ENCODE results near the gene HPS1.

- no peak for TF ChIP-seq POLR2A (IDR thresholded peaks at IDR 0.05; ENCODE audit: low read depth, low read length)
- TF ChIP-seq CTCF (conservative IDR thresholded peaks at IDR 0.05; ENCODE audit: low read depth, low read length): no peak
- TF ChIP-seq CEBPB (IDR thresholded peaks at IDR 0.05; ENCODE audit: low read depth, low read length): no peak
- TF ChIP-seq RFX5 (IDR thresholded peaks at IDR 0.05; ENCODE audit: low read depth, low read length): no peak
- no peak for TF ChIP-seq ELK1 (IDR thresholded peaks at IDR 0.05; ENCODE audit: borderline replicate concordance, low read depth, low read length)
- no peak for TF ChIP-seq FOS (IDR thresholded peaks at IDR 0.05; ENCODE audit: low read depth, low read length)
- TF ChIP-seq MXI1 (IDR thresholded peaks at IDR 0.05; ENCODE audit: borderline replicate concordance, low read depth, low read length): no peak
Observed at GRCh38 chr10:98469001-98469931, 22.5 kb upstream of the HPS1 start.

Measured in IMR-90 (cell line).